DOHH2 (cell line): ENCODE data around the gene MTA2.
"Not testable (repeated sequence)": the region's sequence is repeated elsewhere in the genome, so short reads cannot be mapped to it uniquely, and the experiment has no call there.

Source experiments
- H3F3A ChIP-seq: fragments of 200-600 bp; sonication (generic), shearing (Covaris generic); 2 replicates; pipeline ENCODE4 v1.6.0; 2016; ENCODE audit warnings: antibody characterized with exemption, mild to moderate bottlenecking; ENCODE audit not compliant: control insufficient read depth, insufficient read depth
- H3K27ac ChIP-seq: fragments of 200-600 bp; sonication (generic); 2 replicates; pipeline ENCODE4 v1.5.1; 2014; ENCODE audit warnings: low read depth, mild to moderate bottlenecking, low read length, moderate library complexity
- H3K27me3 ChIP-seq: fragments of 200-600 bp; sonication (generic); 2 replicates; pipeline ENCODE4 v1.6.1; 2014; ENCODE audit warnings: mild to moderate bottlenecking, low read length, mixed read lengths; ENCODE audit not compliant: control insufficient read depth
- H3K36me3 ChIP-seq: fragments of 200-600 bp; sonication (generic); 2 replicates; pipeline ENCODE4 v1.6.1; 2014; ENCODE audit warnings: mild to moderate bottlenecking, low read length, moderate library complexity, mixed read lengths; ENCODE audit not compliant: control insufficient read depth
- H3K4me1 ChIP-seq: fragments of 200-600 bp; sonication (generic); 2 replicates; pipeline ENCODE4 v1.6.1; 2014; ENCODE audit warnings: mild to moderate bottlenecking, low read length, mixed read lengths; ENCODE audit not compliant: control insufficient read depth
- H3K4me2 ChIP-seq: fragments of 200-600 bp; sonication (generic); 2 replicates; pipeline ENCODE4 v1.6.0; 2014; ENCODE audit warnings: mild to moderate bottlenecking, low read length, moderate library complexity
- H3K4me3 ChIP-seq: fragments of 200-600 bp; sonication (generic); 2 replicates; pipeline ENCODE4 v1.5.1; 2014; ENCODE audit warnings: mild to moderate bottlenecking, low read length, mixed read lengths
- H3K79me2 ChIP-seq: fragments of 200-600 bp; sonication (generic); 2 replicates; pipeline ENCODE4 v1.6.1; 2014; ENCODE audit warnings: mild to moderate bottlenecking, low read length, mixed read lengths; ENCODE audit not compliant: control insufficient read depth
- H3K9me2 ChIP-seq: fragments of 200-600 bp; sonication (generic); replicated peaks from 2 replicates; pipeline ENCODE4 v1.6.1; 2014; ENCODE audit warnings: mild to moderate bottlenecking, low read length, mixed read lengths; ENCODE audit not compliant: control insufficient read depth
- H3K9me3 ChIP-seq: fragments of 200-600 bp; sonication (generic); 2 replicates; pipeline ENCODE4 v1.6.1; 2014; ENCODE audit warnings: antibody characterized with exemption, low read length, mixed read lengths; ENCODE audit not compliant: control insufficient read depth, insufficient read depth
- H4K20me1 ChIP-seq: fragments of 200-600 bp; sonication (generic); 2 replicates; pipeline ENCODE4 v1.6.0; 2014; ENCODE audit warnings: low read depth, mild to moderate bottlenecking, antibody characterized with exemption, low read length, moderate library complexity; ENCODE audit not compliant: control insufficient read depth, insufficient read depth
- CTCF ChIP-seq: fragments of 200-600 bp; sonication (generic); IDR thresholded peaks from one replicate; pipeline ENCODE4 v1.5.1; 2014; ENCODE audit warnings: antibody characterized with exemption, mild to moderate bottlenecking, low read depth, low read length; ENCODE audit not compliant: poor library complexity, severe bottlenecking
- EZH2phosphoT487 ChIP-seq: fragments of 200-600 bp; sonication (generic); IDR thresholded peaks from 2 replicates; pipeline ENCODE4 v1.6.1; 2017; ENCODE audit warnings: borderline replicate concordance, mild to moderate bottlenecking, antibody characterized with exemption, low read length, moderate library complexity, mixed read lengths

The MTA2 gene

GRCh38 chr11:62591448-62592145 is 10.1 kb downstream of the MTA2 start, which contains the start of gene TUT1:
Gene TUT1, minus strand, starts transcription at chr11:62591523. Its CDS starts 38 bp downstream, at chr11:62591485.
- TF ChIP-seq CTCF, result no peak
- no peak for TF ChIP-seq EZH2phosphoT487
- Histone ChIP-seq H3K4me1 (peaks cover 35% of the 10 kb centered on the region), H3K36me3 (peaks cover 83% of the 10 kb centered on the region), H4K20me1 (no peaks in the 10 kb centered on the region), H3K4me3 (peak within 1 kb of the TSS; percentile 86), H3K4me2 (peak within 1 kb of the TSS; percentile 99), H3K9me2 (no peaks in the 10 kb centered on the region), H3K27me3 (no peaks in the 10 kb centered on the region), H3K9me3 (no peaks in the 10 kb centered on the region), H3F3A (peaks cover 32% of the 10 kb centered on the region), H3K79me2 (peaks cover 48% of the 10 kb centered on the region), H3K27ac (peak within 1 kb of the TSS; percentile 75)

GRCh38 chr11:62588966-62589637 is 12.6 kb downstream of the MTA2 start:
- H3K4me1 ChIP-seq, result peaks cover 35% of the 10 kb centered on the region
- no peak overlapping the region for H3K27ac ChIP-seq
- peak overlapping the region; percentile 86 for H3K4me3 ChIP-seq
- no peaks in the 10 kb centered on the region for H3K9me2 ChIP-seq
- H3K9me3 ChIP-seq, result no peaks in the 10 kb centered on the region
- H4K20me1 ChIP-seq, result no peaks in the 10 kb centered on the region
- peaks cover 17% of the 10 kb centered on the region for H3F3A ChIP-seq
- H3K79me2 ChIP-seq, result peaks cover 66% of the 10 kb centered on the region
- H3K4me2 ChIP-seq, result peak overlapping the region; percentile 74
- TF ChIP-seq CTCF (peak; percentile 16), EZH2phosphoT487 (no peak)
- peaks cover 74% of the 10 kb centered on the region for H3K36me3 ChIP-seq
- H3K27me3 ChIP-seq, result no peaks in the 10 kb centered on the region

DNA sequence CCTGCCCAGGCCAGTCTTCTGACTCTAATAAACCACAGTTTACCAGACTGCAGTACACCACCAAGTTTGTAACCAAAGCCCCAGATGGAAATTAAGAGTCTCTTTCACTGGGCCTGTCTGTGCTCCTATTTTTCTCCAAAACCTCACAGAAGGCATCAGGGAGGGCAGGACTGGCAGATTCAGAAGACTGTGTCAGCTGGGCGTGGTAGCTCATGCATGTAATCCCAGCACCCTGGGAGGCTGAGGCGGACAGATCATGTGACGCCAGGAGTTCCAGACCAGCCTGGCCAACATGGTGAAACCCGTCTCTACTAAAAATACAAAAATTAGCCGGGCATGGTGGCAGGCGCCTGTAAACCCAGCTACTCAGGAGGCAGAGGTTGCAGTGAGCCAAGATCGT is 16.3 kb downstream of the MTA2 start:
- not testable (repeated sequence) for H3K27ac ChIP-seq, H4K20me1 ChIP-seq, H3K4me2 ChIP-seq, H3K9me3 ChIP-seq, H3K4me3 ChIP-seq, H3K27me3 ChIP-seq, H3K9me2 ChIP-seq, H3F3A ChIP-seq
- peaks cover 11% of the 10 kb centered on the region for H3K4me1 ChIP-seq
- peaks cover 62% of the 10 kb centered on the region for H3K79me2 ChIP-seq
- peaks cover 69% of the 10 kb centered on the region for H3K36me3 ChIP-seq

DNA sequence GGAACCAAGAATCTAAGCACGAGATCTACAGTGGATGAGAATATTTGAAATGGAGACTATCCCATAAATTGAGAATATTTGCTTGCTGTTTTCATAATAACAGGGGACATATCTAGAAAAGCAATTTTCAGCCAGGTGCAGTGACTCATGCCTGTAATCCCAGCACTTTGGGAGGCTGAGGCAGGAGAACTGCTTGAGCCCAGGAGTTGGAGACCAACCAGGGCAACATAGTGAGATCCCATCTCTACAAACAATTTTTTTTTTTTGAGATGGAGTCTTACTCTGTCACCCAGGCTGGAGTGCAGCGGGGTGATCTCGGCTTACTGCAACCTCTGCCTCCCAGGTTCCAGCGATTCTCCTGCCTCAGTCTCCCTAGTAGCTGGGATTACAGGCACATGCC is 19.9 kb downstream of the MTA2 start:
- H3K4me1 ChIP-seq, H4K20me1 ChIP-seq, H3K9me2 ChIP-seq, H3K4me3 ChIP-seq, H3K27ac ChIP-seq, H3K27me3 ChIP-seq, H3K9me3 ChIP-seq, H3K4me2 ChIP-seq, H3F3A ChIP-seq: not testable (repeated sequence)
- peaks cover 69% of the 10 kb centered on the region for H3K36me3 ChIP-seq
- peaks cover 32% of the 10 kb centered on the region for H3K79me2 ChIP-seq
